ENCODE data around the gene MRPS33.
"Not testable (repeated sequence)": the region's sequence is repeated elsewhere in the genome, so short reads cannot be mapped to it uniquely, and the experiment has no call there.

MRPS33 gene

GRCh38 chr7:141014524-141015395, at the start of gene MRPS33:
TSS of gene MRPS33 (minus strand) at chr7:141014952. CDS start at chr7:141010633, 4,319 bp downstream.
- DNase-seq (ENCODE audit: low spot score) = peak; percentile 97

- no peak for DNase-seq (ENCODE audit: low spot score)
Measured at GRCh38 chr7:141057788-141058187, 43.0 kb upstream of the MRPS33 start.

- DNase-seq (ENCODE audit: low spot score) = no peak
Measured at GRCh38 chr7:141055146-141055545, 40.4 kb upstream of the MRPS33 start.

- no peak for DNase-seq (ENCODE audit: low spot score)
Measured at GRCh38 chr7:141053626-141054025, 38.9 kb upstream of the MRPS33 start.

- DNase-seq (ENCODE audit: low spot score) = no peak
Measured at GRCh38 chr7:141045842-141046620, 31.3 kb upstream of the MRPS33 start.

- no peak for DNase-seq (ENCODE audit: low spot score)
Measured at GRCh38 chr7:141045126-141045841, 30.5 kb upstream of the MRPS33 start.

GRCh38 chr7:141043616-141044015, 28.9 kb upstream of the MRPS33 start:
- no peak for DNase-seq (ENCODE audit: low spot score)

GRCh38 chr7:141042222-141043193, 27.8 kb upstream of the MRPS33 start:
- no peak for DNase-seq (ENCODE audit: low spot score)

GRCh38 chr7:141039376-141039775, 24.6 kb upstream of the MRPS33 start:
- DNase-seq (ENCODE audit: low spot score) = no peak

- DNase-seq (ENCODE audit: low spot score) = not testable (repeated sequence)
Measured at GRCh38 chr7:141038100-141038499, 23.3 kb upstream of the MRPS33 start.

GRCh38 chr7:141032539-141033323, 18.0 kb upstream of the MRPS33 start:
- not testable (repeated sequence) for DNase-seq (ENCODE audit: low spot score)

GRCh38 chr7:141028767-141029166, 14.0 kb upstream of the MRPS33 start:
- no peak for DNase-seq (ENCODE audit: low spot score)

GRCh38 chr7:141027043-141027442, 12.3 kb upstream of the MRPS33 start:
- DNase-seq (ENCODE audit: low spot score) = no peak

GRCh38 chr7:141024668-141025067, 9.9 kb upstream of the MRPS33 start:
- DNase-seq (ENCODE audit: low spot score) = no peak

GRCh38 chr7:141023295-141023694, 8.5 kb upstream of the MRPS33 start:
- DNase-seq (ENCODE audit: low spot score) = no peak

GRCh38 chr7:141017555-141017954, 2.8 kb upstream of the MRPS33 start:
- DNase-seq (ENCODE audit: low spot score) = no peak

GRCh38 chr7:141016349-141016748, 1.6 kb upstream of the MRPS33 start:
- no peak for DNase-seq (ENCODE audit: low spot score)

- DNase-seq (ENCODE audit: low spot score) = no peak
Measured at GRCh38 chr7:141014125-141014523, 628 bp downstream of the MRPS33 start.

- DNase-seq (ENCODE audit: low spot score) = no peak
Measured at GRCh38 chr7:141013345-141013715, 1.4 kb downstream of the MRPS33 start.

- no peak for DNase-seq (ENCODE audit: low spot score)
Measured at GRCh38 chr7:141012696-141013344, 1.9 kb downstream of the MRPS33 start.
